GM18907 (cell line): ENCODE results near the gene PALD1.

Experiments used
- ATAC-seq: cut with Tn5 transposase; IDR thresholded peaks from one replicate; pipeline ENCODE4 v1.9.1; 2021; ENCODE audit warnings: mild to moderate bottlenecking, moderate library complexity; ENCODE audit not compliant: unreplicated experiment

Gene PALD1

GRCh38 chr10:70478191-70479164, at the start of gene PALD1:
TSS of gene PALD1 (plus strand) at chr10:70478767. CDS start at chr10:70525952, 47,185 bp downstream.
- no peak for ATAC-seq

GRCh38 chr10:70430493-70431445, 47.8 kb upstream of the PALD1 start:
- ATAC-seq: no peak

DNA sequence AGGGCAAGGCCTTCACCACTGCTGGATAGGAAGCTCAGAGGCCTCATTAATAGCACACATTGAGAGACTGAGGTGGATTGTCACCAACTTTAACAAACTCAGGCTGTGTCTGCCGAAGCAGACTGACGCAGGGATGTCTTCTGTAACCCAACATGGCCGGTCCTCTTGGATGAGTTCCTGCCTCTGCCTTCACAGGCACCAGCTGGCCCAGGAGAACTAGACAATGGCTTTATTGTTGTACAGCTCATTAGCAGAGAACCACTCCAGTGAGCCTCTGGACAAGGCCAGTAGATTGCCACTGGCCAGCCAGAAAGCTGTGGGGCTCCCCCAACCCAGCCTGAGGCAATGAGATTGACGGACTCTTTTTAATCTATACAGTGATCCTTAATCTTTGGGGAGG, 46.5 kb upstream of the PALD1 start:
- ATAC-seq: no peak

GRCh38 chr10:70432561-70433263, 45.9 kb upstream of the PALD1 start:
- no peak for ATAC-seq

GRCh38 chr10:70433581-70434280, 44.8 kb upstream of the PALD1 start:
- no peak for ATAC-seq

GRCh38 chr10:70435241-70436085, 43.1 kb upstream of the PALD1 start:
- ATAC-seq: no peak

DNA sequence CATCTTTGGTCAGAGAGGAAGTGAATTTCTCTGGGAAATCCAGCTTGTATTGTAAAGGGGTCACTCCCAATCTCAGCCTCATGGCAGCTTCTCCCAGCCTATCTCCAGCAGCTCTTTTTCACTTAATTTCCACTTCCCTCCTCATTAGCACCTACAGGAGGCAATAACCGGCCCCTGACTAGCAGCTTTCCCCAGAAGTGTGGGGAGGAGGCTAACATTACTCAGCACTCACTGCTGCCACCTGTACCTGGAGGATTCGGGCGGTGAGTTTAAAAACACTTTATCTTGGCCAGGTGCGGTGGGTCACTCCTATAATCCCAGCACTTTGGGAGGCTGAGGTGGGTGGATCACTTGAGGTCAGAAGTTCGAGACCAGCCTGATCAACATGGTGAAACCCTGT, 40.8 kb upstream of the PALD1 start:
- ATAC-seq: no peak

DNA sequence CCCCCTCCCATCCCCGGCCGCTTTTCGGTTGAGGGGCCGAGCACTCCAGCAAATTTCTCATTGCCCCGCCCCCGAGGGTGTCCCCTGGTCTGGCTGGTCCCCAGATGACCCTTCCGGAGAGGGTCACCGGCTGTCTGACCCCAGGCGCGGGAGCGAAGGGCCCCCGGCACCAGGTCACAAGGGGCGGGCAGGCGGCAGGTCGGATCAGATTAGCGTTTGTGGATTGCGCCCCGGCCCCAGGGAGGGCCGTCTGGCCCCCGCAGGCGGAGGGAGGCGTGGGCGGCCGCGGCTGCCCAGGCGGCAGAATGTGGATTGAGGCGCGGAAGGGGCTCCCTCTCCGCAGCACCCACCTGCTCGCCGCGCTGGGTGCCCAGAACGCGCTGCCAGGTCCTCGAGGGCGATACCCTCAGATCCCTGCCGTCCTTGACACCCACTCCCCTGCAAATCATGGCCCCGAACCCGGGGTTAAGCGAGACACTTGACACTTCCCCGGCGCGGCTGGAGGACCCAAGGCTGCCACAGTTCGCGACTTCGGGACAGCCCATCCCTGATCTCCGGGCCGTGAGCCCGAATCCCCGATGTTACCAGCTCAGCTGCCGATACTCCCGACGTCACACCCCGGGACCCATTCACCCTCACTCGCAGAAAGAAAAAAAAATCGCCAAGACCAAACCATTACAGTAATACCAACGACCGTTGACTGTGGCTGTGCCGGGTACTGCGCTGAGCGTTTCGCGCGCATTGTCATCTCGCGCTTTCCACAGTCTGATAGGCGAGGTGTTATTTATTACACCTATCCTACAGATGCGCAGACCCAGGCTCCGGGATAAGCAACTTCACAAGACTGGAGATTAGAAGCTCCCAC, 38.0 kb upstream of the PALD1 start:
- ATAC-seq: no peak

- ATAC-seq: no peak
These were observed 37.2 kb upstream of the PALD1 start, which contains the start of gene NODAL for GRCh38 chr10:70441161-70441894. TSS of gene NODAL (minus strand) at chr10:70441681. CDS start at chr10:70441667, 14 bp downstream.

DNA sequence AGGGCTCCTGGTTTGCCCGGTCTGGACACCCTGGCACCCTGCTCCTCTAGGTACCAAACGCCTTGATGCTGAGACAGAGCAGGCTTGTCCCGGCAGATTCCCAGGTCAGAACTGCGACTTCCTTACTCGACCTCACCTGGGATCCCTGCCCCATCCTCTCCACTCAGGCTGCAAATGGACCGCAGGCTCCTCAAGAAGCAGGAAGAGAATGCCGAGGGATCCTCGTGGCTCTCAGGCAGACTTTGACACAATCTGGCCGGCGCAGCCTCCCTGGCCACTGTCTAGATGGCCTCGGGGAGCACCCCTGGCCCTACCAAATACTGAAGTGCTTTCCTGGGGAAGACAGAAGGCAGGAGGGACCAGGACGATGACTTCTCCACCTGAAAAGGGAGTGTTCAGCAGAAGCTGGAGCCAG, 36.7 kb upstream of the PALD1 start:
- ATAC-seq: no peak

GRCh38 chr10:70442332-70442988, 36.1 kb upstream of the PALD1 start:
- ATAC-seq: no peak

DNA sequence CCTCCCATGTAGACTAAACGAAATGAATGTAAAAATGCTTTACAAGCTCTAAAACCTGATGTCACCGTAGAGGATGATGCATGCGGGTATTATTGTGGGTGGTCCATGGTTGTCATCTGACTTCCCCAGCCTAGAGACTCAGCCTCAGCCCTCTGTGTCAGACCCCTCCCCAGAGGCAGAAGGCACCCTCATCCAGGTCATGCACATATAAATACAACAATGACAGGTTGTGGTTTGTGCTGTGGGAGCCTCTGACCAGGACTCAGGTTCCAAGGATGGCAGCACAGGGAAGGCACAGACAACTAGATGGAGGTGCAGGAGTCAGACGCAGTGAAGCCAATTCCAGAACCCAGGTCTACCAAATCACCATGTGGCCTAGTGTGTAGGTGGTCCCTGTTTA, 33.8 kb upstream of the PALD1 start:
- ATAC-seq: no peak

DNA sequence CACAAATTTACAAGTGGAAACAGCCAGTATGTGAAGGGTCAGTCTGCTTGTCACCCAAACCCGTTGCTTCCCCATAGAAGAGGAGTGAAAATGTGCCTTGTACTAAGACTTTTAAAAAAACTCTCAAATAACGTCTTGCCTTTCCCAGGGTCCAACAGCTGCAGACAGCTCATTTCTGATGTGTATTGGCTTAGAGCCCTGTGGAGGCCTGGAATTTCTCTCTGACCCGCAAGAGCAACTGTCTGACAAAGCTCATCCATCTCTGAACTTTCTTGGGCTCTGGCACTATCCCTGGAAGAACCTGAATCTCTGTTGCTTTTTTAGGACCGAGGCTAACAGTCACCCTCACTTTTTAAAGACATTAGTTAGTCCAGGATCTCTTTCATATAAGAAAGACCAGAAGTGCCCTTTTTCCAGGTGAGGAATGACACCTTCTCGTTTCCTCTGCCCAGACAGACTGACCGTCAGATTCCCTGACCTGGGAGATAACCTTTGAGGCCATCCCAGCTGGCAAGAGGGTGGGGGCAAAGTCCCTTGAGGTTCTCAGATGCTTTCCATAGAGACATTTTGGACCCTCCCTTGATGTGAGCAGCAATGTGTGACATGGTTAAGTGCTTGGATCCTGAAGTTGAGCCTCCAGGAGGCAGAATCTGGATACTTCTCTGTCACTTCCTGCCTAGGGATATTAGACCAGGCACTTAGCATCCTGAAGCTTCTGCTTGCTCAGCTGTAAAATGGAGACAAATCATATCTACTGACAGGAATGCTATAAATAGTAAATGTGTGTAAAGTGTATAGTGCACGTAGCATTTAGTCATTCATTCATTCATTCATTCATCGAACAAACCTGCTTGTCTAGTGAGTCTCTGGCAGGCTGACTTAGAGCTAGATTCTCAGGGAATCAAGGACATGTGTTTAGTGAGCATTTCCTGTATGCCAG, 32.6 kb upstream of the PALD1 start:
- no peak for ATAC-seq

DNA sequence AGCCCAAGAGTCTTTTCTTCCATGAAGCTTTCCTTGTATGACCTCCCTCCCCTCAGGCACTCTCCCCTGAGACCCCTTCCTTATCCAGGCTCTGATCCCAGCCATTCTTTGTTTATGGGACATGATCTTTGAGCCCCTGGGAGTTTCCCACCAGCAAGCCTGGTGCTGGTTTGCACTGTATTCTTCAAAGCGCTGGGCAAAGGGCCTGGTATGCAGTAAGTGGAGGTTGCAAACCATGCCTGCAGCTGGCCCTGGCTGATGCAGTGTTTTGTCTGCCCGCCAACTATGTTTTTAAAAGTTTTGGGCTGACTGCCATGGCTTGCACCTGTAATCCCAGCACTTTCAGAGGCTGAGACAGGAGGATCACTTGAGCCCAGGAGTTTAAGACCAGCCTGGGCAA, 30.3 kb upstream of the PALD1 start:
- ATAC-seq: no peak

- ATAC-seq: no peak
These were observed 23.3 kb upstream of the PALD1 start for GRCh38 chr10:70455213-70455630.

DNA sequence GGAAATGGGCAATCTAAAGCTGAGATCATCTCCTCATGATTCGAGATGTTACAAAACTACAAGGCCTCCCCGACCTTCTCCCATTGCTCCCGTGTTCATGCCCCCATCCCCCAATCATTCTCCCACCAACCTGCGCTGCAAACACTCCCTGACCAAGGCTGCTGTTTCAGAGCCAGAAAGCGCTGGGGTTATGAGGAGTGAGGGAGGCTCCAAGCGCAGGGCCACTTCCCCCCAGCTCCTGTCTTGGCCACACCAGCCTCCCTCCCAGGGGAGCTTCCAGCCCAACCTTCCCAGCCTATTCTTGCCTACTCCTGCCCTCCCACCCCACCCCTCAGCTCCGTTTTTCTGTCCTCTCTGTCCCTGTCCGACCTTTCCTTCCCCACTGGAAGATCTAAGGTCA, 22.4 kb upstream of the PALD1 start:
- ATAC-seq: no peak
